ENCODE results near the gene FAM76A. TPM values are rescaled to one million over a fixed set of nuclear protein-coding genes. Genes with fewer than 3 reads are reported as not detected.

FAM76A gene
- total RNA-seq, 2 donors from 2014 or later, result 13.0 to 14.7 TPM

- H3K36me3 ChIP-seq (ENCODE audit: control insufficient read depth, insufficient read depth, low read length), result peaks cover 11% of the 10 kb centered on the region
- no peak for DNase-seq
- peaks cover 2% of the 10 kb centered on the region for H3K9me3 ChIP-seq (ENCODE audit: control insufficient read depth, low read length)
- Mint-ChIP-seq H3K4me1 (peaks cover 13% of the 10 kb centered on the region), H3K27me3 (ENCODE audit: insufficient read depth) (no peaks in the 10 kb centered on the region), H3K4me3 (no peak overlapping the region), H3K27ac (no peak overlapping the region), H3K9me3 (no peaks in the 10 kb centered on the region), H3K36me3 (ENCODE audit: low read depth) (peaks cover 3% of the 10 kb centered on the region)
- H3K27me3 ChIP-seq (ENCODE audit: control insufficient read depth, insufficient read depth, low read length, poor library complexity, severe bottlenecking), result no peaks in the 10 kb centered on the region
- H3K27ac ChIP-seq (ENCODE audit: low read depth, low read length), result no peak overlapping the region
- H3K9ac ChIP-seq (ENCODE audit: extremely low read depth, low read length, poor library complexity, severe bottlenecking), result no peak overlapping the region
- no peak for TF ChIP-seq CTCF (conservative IDR thresholded peaks at IDR 0.05)
- no peak overlapping the region for H3K4me3 ChIP-seq (ENCODE audit: low read length)
- no peaks in the 10 kb centered on the region for H3K4me1 ChIP-seq (ENCODE audit: control insufficient read depth, insufficient read depth, low read length)
- WGBS, 2 experiments (ENCODE audit: insufficient coverage in 1 of 2, insufficient read length in 1 of 2), result 90 to 94% methylated on average over 1 of the region's 1 CpG
Measured at GRCh38 chr1:27784700-27785099, 58.9 kb downstream of the FAM76A start.

- no peak overlapping the region for H3K9ac ChIP-seq (ENCODE audit: extremely low read depth, low read length, poor library complexity, severe bottlenecking)
- H3K4me1 Mint-ChIP-seq, result peaks cover 13% of the 10 kb centered on the region
- H3K4me3 ChIP-seq (ENCODE audit: low read length), result no peak overlapping the region
- H3K9me3 ChIP-seq (ENCODE audit: control insufficient read depth, low read length), result peaks cover 9% of the 10 kb centered on the region
- no peaks in the 10 kb centered on the region for H3K4me1 ChIP-seq (ENCODE audit: control insufficient read depth, insufficient read depth, low read length)
- no peaks in the 10 kb centered on the region for H3K27me3 ChIP-seq (ENCODE audit: control insufficient read depth, insufficient read depth, low read length, poor library complexity, severe bottlenecking)
- H3K27ac ChIP-seq (ENCODE audit: low read depth, low read length), result no peak overlapping the region
- no peak for TF ChIP-seq CTCF (conservative IDR thresholded peaks at IDR 0.05)
- no peak overlapping the region for H3K4me3 Mint-ChIP-seq
- peak overlapping the region; percentile 76 for H3K27ac Mint-ChIP-seq
- H3K36me3 Mint-ChIP-seq (ENCODE audit: low read depth), result peaks cover 12% of the 10 kb centered on the region
- H3K36me3 ChIP-seq (ENCODE audit: control insufficient read depth, insufficient read depth, low read length), result peaks cover 17% of the 10 kb centered on the region
- H3K27me3 Mint-ChIP-seq (ENCODE audit: insufficient read depth), result no peaks in the 10 kb centered on the region
- peaks cover 6% of the 10 kb centered on the region for H3K9me3 Mint-ChIP-seq
- no peak for DNase-seq
Measured at GRCh38 chr1:27785781-27786455, 60.2 kb downstream of the FAM76A start.

- Histone ChIP-seq H3K4me1 (ENCODE audit: control insufficient read depth, insufficient read depth, low read length) (no peaks in the 10 kb centered on the region), H3K9ac (ENCODE audit: extremely low read depth, low read length, poor library complexity, severe bottlenecking) (no peak overlapping the region), H3K9me3 (ENCODE audit: control insufficient read depth, low read length) (peaks cover 9% of the 10 kb centered on the region), H3K4me3 (ENCODE audit: low read length) (no peak overlapping the region), H3K27me3 (ENCODE audit: control insufficient read depth, insufficient read depth, low read length, poor library complexity, severe bottlenecking) (no peaks in the 10 kb centered on the region), H3K36me3 (ENCODE audit: control insufficient read depth, insufficient read depth, low read length) (peaks cover 24% of the 10 kb centered on the region), H3K27ac (ENCODE audit: low read depth, low read length) (no peak overlapping the region)
- no peak for TF ChIP-seq CTCF (conservative IDR thresholded peaks at IDR 0.05)
- H3K4me3 Mint-ChIP-seq, result no peak overlapping the region
- peaks cover 13% of the 10 kb centered on the region for H3K4me1 Mint-ChIP-seq
- DNase-seq, result no peak
- H3K27ac Mint-ChIP-seq, result no peak overlapping the region
- H3K36me3 Mint-ChIP-seq (ENCODE audit: low read depth), result peaks cover 12% of the 10 kb centered on the region
- peaks cover 6% of the 10 kb centered on the region for H3K9me3 Mint-ChIP-seq
- H3K27me3 Mint-ChIP-seq (ENCODE audit: insufficient read depth), result no peaks in the 10 kb centered on the region
Measured at GRCh38 chr1:27787895-27788294, 62.1 kb downstream of the FAM76A start.
